Skin of body (tissue), 2 donors: ENCODE measurements around the gene TRPM3. TPM values are rescaled to one million over a fixed set of nuclear protein-coding genes. Genes with fewer than 3 reads are reported as not detected.

Source experiments
- DNase-seq: peaks from one replicate; lab custom pipeline; 2025; lab: John Stamatoyannopoulos, UW
- total RNA-seq: library from RNA; depleted of rRNA; stranded (reverse); fragments of >200 nt; gene quantifications from one replicate; pipeline ENCODE4 v1.2.3, GENCODE V29; 2014

TRPM3 gene
- total RNA-seq, 1 donor from 2014 or later, result 2.3 TPM

DNA sequence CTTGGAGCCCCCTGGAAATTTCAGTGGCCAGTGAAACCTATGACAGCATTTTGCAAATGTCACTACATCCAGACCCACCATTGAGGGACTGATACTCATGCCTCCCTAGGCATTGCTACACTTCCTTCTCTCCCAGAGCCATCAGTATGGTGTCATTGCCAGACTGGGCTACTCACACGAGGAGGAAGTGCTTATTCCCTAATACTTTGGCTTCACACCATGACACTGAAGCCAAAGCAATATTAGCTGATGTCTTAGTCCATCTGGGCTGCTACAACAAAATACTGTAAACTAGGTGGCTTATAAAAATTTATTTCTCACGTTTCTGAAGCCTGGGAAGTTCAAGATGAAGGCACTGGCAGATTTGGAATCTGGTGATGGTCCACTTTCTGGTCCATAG is 22.6 kb downstream of the TRPM3 start:
- no peak for DNase-seq

DNA sequence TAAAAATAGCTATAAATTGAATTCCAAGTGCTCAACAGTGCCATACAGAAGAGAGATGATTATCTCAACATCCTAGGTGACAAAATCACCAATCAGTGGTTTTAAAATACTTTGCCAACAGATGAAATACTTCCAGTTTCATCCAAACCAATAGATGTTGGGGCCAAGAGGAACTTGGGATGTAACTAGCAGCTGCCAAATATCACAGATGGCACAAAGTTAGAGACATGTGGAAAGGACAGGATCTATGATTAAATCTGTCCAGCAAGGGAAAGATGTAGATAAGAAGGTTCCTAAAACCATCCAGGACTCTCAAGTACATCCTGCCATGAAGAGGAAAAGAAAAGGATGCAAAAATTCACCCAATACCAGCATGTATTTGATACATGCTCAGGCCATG is 23.8 kb downstream of the TRPM3 start:
- DNase-seq, result no peak

DNA sequence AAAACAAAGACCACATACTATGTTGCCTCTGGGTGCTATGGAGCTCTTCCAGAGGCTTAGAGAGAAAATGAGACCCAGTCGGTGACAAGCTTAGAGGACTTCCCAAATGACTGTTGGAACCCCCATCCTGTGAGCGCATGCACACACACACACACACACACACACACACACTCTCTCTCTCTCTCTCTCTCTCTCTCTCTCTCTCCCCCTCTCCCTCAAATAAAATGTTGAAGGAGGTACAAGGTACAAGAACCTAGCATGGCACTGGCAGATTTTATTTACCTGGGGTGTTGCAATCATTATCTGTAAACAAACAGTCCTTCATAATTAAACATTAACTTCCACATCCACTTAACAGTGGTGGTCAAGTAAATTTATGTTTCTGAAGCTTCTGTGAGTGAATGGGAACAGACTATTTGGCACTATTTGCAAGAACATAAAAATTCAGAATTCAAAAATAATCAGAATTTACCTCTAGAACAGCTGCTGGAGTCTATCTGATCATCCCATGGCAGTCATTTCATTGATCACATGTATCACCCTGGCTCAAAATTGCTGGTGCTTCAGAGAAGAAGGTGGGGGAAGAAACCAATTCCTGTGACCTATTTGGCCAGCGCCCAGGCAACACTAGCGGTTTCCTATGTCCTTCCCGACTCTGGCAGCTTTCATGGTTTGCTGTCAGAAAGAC is 24.9 kb downstream of the TRPM3 start:
- DNase-seq, result no peak

DNA sequence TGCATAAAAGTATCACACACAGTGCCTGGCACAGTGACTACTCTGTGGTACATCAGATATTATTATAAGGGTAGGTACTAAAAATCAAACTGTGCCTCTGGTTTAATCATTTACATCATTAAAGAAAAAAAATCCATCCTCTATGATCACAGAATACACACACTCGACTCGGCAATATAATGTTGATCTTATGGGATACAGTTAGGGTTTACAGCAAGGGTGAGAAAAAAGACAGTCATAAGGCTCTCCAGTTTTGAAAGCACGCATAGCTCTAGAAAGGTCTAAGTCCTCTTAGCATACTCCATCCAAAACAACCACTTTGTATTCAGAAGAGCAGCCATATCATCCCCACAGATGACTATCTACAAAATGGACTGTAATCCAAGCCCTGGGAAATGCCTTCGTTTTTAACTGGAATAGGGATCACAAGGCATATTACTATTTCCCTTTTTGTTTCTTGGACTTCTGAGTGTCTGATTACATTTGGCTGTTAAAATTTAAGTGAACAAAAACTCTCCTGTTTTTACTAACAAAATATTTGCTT is 26.6 kb downstream of the TRPM3 start:
- no peak for DNase-seq

DNA sequence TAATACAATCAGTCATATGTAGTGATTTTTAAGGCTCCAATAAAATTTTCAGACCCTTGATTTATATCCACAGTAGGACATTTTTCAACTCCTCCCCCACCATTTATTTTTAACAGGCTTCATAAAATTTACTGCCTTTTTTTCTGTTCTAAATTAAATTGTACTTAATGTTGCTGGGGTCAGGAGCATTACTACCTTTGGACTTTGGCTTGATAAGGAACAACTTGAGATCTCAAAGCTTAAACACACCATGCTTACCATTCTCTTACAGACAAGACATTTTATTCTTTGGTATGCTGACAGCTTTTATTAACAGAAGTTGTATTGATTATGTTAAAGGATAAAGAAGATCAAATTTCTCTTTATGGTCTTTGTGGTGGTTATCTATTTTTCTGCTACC is 30.5 kb downstream of the TRPM3 start:
- no peak for DNase-seq

DNA sequence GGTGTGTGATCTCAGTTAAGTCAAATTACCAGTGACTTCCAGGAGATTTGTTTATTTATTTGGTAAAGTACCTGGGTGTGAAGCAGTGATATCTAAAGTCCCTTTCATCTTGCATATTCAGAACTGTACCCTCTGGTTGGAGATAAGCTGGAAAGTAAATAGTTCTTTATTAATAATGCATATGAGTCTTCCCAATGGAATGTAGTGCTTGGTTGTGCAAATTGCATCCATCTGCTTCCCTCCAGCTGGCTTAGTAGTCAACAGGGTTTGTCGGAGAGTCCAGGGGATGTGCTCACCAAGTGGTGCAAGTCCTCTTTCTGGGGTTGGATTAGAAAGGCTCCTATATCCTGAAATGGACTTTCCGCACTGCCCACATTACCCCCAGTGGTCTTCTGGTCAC is 42.0 kb downstream of the TRPM3 start:
- no peak for DNase-seq

DNA sequence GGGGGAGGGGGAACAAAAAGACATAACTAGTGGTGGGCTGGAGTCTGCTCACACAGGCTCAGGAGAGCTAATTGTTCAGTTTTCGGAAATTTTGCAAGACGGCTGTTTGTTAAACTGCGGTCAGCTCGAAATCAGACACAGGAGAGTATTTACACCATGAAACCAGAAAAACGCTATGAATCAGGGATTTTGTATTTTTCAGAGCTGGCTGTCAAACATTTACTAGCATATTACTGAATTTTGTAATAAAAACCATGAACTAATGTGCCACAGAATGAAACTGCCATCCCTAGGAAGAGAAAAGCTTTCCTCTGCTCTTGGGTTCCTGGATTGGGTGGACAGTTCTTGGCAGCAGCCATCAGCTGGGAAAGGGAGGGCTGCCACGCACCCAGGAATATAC is 45.3 kb downstream of the TRPM3 start:
- no peak for DNase-seq

DNA sequence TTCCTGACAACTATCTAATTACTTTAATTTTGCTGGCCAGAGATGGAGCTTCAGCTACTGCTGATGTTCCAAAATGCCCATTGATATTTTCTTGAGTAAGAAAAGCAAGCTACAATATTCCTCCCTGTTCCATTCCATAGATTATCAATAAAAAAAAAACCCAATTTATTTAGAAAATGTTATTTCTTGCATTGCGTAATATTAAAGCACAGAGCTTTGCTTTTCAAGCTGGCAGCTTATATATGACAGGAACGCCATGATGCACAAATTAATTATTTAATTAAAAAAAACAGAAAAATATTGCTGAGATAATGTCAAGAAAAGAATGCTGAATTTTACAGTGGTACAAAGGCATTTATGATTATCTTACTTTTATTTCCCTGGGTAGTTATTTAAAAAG is 47.9 kb downstream of the TRPM3 start:
- DNase-seq, result no peak

DNA sequence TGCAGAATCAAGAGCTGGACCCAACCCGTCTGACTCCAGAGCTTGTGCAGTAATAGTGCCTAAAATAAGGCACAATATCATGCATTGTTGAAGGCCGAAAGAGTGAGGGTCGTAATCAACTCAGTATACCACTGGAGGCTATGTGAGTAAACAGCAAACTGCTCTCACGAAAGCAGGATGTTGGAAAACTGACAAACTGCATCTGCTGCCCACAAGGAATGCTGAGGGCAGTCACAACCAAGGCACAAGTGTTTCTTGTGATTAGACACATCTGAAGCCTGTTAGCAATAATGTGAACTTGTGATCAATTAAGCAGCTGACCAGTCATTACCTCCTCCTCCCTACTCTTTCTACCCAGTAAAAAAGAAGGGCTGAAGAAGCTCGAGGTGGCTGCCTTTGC is 48.8 kb downstream of the TRPM3 start:
- DNase-seq, result no peak

DNA sequence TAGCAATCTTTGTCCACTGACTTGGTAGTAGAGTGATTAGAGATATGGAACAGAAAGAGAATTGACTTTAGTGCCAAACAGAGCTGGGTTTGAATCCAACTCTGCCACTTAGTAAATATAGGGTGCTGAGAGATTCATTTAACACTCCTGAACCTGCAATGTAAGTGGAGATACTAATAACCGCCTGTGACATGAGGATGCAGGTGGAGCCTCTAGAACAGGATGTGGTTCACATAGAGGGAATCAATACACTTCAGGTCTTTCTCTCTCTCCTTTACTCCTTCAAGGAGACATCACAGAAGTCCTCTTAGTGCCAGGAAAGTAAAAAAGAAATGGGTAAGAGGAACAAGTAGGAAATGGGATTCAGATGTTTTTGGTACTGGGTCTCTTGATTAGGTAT is 49.8 kb downstream of the TRPM3 start:
- no peak for DNase-seq

DNA sequence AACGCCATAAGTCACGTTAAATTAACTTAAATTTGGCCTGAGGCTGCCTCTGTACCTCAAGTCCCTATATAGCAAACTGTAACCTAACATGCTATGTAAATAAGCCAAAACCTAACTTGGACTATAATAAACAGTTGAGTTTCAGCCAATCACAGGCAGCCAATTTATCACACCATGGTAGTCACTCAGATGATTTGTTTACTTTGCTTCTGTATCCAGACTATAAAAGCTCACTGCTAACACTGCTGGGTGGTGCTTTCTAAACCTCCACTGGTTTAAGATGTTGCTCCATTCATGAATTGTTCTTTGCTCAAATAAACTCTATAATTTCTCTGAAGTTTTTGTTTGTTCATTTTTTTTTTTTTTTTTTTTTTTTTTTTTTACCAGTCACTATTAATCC is 62.8 kb downstream of the TRPM3 start:
- no peak for DNase-seq

DNA sequence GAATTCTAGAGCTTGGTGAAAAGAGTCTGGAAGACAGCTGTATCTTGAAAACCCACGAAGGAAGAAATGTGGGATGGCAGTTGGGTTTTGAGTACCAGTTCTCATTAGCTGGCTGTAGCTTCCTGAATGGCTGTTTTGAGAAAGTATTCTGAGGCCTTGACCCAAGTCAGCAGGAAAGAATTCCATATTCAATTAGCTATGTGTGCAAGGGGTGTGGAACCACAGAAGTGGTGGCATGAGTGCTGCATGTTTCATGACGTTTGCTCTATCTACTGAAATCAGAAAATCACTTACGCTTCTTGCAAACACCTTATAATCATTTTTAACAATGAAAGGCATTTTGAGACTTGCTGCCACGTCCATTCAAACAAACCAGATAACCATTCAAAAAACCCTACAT is 69.1 kb downstream of the TRPM3 start:
- no peak for DNase-seq

DNA sequence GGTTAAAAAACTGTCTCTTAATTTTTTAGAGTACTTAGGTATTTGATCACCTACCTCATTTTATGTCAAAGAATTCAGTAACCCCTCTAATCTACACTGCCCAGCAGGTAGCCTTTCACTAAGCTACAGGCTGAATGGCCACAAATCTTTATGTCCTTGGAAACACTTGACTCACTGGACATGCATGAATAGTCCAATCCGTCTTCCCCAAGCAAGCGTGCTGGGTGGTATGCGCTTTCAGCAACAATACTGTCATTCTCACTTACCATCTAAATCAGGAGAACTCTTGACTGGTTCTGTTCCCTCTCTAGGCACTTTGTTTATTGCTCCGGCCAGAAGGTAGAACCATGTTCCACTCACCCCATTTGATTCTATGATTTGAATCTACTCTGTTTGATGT is 73.1 kb downstream of the TRPM3 start:
- DNase-seq, result no peak

DNA sequence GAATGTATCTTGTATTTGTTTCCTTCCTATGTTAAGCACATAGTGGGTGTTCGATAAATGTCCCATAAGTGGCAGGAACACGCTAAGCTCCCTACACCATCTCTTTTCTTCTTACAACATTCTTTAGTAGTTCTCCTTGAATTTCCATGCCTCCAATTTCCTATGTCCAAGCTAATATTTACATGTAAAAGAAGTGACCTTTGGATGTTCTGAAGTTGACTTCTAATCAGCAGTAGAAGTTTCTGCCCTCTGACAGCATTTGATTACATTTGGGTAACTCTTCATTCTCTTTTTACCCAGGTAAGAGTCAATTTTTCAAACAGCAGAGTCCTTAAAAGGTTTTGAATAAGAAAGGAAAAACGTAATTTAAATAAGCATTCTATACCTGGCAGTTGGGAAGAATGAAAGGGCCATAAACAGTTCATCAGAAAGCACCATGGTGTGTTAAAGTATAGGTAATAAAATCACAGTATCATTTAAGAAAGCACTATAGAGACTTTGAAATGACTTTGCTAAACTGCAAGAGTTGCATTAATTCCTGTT is 78.9 kb downstream of the TRPM3 start:
- DNase-seq, result no peak

DNA sequence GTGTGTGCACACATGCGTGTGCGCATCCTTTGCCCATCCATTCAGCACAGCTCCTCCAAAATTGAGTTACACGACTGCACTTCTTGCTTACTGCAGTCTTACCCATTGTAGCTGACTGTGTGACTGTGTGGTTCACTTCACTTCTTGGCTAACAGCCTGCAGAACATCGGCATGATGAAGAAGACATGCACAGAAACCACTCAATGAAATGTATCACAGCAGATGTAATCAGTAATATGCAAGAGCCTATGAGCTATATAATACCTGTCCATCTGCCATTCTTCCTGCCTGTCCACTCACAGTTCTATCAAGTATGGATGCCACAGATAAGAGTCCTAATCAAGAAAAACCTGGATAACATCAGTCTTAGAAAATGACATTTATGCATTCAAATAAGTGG is 83.9 kb downstream of the TRPM3 start:
- DNase-seq, result no peak

DNA sequence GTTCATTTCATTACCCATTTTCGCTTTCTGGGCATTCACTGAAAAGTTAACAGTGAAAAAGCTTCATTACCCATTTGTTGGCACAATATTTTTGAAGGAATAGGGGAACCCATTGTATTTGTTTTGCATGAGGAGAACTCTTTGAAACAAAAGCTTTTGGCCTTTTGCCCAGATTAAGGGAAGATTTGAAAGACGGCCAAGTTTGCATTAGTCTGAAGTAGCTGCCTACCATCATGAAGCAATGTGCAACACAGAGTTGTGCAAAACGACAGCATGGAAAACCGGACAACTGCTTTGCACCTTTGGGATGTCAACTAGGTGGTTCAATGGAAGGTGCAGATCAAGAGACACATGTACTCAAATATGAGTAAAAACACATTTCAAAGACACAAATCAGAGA is 84.9 kb downstream of the TRPM3 start:
- DNase-seq, result peak; percentile 1

DNA sequence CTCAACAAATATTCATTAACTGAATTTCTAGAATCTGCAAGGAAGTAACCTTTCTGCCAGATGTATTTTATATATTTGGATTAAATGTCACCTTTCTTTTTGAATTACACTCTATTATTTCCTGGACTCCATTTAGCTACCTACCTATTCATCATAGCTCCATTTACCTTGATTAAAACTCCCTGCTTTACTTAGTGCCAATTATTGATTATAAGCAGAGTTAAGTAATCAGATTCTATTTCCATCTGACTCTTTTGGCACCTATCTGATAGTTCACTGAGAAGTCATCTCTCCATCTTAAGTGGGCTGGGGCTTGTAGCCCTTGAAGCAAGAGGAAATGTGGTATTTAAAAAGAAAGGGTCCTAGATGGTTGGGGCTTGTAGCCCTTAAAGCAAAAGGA is 88.6 kb downstream of the TRPM3 start:
- DNase-seq, result no peak

DNA sequence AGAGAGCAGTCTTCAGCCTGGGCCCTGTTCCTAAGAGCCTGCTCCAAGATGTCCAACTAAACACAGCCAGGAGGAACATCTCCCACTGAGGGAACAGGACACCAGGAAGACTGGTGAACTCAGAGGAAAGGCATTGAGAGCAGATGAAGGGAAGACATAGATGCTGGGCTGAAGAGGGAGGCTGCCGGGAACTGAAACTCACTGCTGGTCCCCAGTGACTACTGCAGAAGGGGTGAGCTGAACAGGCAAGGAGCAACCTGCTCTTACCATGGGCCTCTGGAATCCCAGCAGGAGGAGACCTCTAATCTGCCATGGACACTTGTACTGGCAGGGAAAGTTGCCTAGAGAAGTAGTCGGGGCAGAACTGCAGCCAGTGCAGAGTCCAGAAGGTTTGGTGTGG is 95.7 kb downstream of the TRPM3 start:
- DNase-seq, result no peak

DNA sequence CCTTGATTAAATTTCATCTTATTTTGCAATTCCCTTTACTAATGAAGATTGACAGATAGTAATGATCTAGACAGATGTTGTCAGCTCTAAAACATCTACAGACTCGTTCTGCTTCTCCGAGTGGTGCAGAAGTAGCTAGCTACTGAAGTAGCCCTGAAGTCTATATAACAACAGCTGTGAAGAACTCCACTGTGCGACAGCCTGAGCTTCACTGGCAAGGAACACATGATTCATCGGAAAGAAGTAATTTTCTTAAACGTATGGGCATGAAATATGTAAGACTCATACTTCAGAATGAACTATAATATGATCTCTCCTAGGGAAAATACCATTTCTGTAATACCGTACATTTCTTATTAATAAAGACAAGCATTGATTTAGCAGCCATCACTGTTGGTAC is 96.2 kb downstream of the TRPM3 start:
- no peak for DNase-seq

DNA sequence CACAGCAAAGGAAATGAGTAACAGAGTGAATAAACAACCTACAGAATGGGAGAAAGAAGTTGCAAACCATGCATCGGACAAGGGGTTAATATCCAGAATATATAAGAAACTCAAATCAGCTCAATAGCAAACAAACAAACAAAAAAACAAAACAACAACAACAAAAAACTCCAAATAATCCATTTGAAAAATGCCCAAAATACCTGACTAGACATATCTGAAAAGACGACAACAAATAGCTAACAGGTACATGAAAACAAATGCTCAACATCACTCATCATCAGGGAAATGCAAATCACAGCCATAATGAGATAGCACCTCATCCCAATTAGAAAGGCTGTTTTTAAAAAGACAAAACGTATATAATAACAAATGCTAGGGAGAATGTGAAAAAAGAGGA is 111.2 kb downstream of the TRPM3 start:
- DNase-seq, result no peak

DNA sequence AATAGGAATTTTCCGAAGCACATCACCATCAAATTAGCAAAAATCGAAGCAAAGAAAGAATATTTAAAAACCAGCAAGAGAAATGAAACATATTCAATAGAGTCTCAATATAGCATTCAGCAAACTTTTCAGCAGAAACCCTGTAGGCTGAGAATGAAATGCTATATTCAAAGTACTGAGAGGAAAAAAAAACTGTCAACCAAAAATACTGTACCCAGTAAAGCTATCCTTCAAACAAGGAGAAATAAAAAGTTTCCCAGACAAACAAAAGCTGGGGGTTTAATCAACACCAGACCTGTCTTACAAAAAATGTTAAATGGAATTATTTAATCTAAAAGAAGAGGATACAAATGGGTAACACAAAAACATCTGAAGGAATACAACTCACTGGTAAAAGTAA is 116.0 kb downstream of the TRPM3 start:
- no peak for DNase-seq

DNA sequence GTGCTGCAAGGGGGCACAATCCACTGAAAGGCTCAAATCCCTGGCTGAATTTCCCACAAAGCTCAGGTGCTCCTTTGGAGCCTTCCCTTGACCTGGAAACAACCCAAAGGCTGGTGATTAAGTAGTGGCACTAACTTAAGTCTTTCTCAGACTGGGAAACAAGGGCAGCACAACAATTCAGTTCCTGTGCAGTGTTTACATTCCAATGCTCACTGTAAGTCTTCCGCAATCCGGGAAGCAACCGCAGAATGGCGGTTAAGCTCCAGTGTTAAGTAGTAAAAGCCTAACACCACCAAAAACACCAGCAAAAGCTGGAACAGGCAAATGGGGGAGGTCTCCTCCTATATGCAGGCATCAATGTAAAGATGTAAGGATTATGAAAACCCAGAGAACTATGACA is 117.2 kb downstream of the TRPM3 start:
- no peak for DNase-seq

DNA sequence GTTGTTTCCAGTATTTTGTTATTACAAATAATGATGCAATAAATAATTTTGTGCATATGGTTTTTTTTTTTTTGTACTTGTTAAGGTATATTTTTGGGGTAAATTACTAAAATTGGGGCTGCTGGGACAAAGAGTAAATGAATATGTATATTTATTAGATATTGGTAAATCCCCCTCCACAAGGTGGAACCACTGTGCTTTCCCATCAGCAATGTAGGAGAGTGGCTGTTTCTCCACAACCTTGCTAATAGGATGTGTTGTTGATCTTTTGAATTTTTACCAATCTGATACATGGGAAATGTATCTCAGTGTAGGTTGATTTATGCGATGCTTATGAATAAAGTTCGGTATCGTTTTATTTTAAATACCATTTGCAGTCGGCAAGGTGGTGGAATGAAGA is 118.1 kb downstream of the TRPM3 start:
- no peak for DNase-seq
